ENCODE measurements around the gene LDB1. TPM values are rescaled to one million over a fixed set of nuclear protein-coding genes. Genes with fewer than 3 reads are reported as not detected.
A peak's percentile ranks its signal among the peaks of the same experiment; 100 is the strongest.

The LDB1 gene
- total RNA-seq, 6 experiments from 2014 or later, result 51.6 to 64.8 (median 59.3) TPM

- Mint-ChIP-seq H3K4me1 (ENCODE audit: low read depth) (peaks cover 14% of the 10 kb centered on the region), H3K27me3 (ENCODE audit: insufficient read depth) (peaks cover 4% of the 10 kb centered on the region; the same call in 1 of the 2 replicates), H3K4me3 (no peak overlapping the region), H3K9me3 (no peaks in the 10 kb centered on the region), H3K27ac (no peak overlapping the region), H3K36me3 (ENCODE audit: low read depth) (peaks cover 49% of the 10 kb centered on the region)
- TF ChIP-seq CTCF (IDR thresholded peaks at IDR 0.05), result no peak
- DNase-seq, result no peak
Measured at GRCh38 chr10:102140913-102141540, 20.9 kb upstream of the LDB1 start.

GRCh38 chr10:102140218-102140617 lies 20.1 kb upstream of the LDB1 start:
- Mint-ChIP-seq H3K9me3 (no peaks in the 10 kb centered on the region), H3K27me3 (ENCODE audit: insufficient read depth) (peaks cover 3% of the 10 kb centered on the region; the same call in 1 of the 2 replicates), H3K27ac (no peak overlapping the region), H3K4me1 (ENCODE audit: low read depth) (peaks cover 22% of the 10 kb centered on the region), H3K36me3 (ENCODE audit: low read depth) (peaks cover 50% of the 10 kb centered on the region), H3K4me3 (no peak overlapping the region)
- TF ChIP-seq CTCF (IDR thresholded peaks at IDR 0.05), result no peak
- no peak for DNase-seq

GRCh38 chr10:102139281-102140110 lies 19.3 kb upstream of the LDB1 start:
- no peak for DNase-seq
- TF ChIP-seq CTCF (IDR thresholded peaks at IDR 0.05), result no peak
- Mint-ChIP-seq H3K27ac (no peak overlapping the region; the same call in 1 of the 2 replicates), H3K36me3 (ENCODE audit: low read depth) (peaks cover 51% of the 10 kb centered on the region), H3K4me3 (no peak overlapping the region), H3K4me1 (ENCODE audit: low read depth) (peaks cover 29% of the 10 kb centered on the region), H3K9me3 (no peaks in the 10 kb centered on the region), H3K27me3 (ENCODE audit: insufficient read depth) (peaks cover 3% of the 10 kb centered on the region; the same call in 1 of the 2 replicates)

GRCh38 chr10:102135956-102136526 lies 15.9 kb upstream of the LDB1 start:
- Mint-ChIP-seq H3K27ac (peak overlapping the region; percentile 50; the same call in 1 of the 2 replicates), H3K4me3 (peak overlapping the region; percentile 99), H3K27me3 (ENCODE audit: insufficient read depth) (peaks cover 3% of the 10 kb centered on the region; the same call in 1 of the 2 replicates), H3K9me3 (no peaks in the 10 kb centered on the region), H3K36me3 (ENCODE audit: low read depth) (peaks cover 37% of the 10 kb centered on the region), H3K4me1 (ENCODE audit: low read depth) (peaks cover 48% of the 10 kb centered on the region)
- no peak for DNase-seq
- no peak for TF ChIP-seq CTCF (IDR thresholded peaks at IDR 0.05)

GRCh38 chr10:102134416-102134815 lies 14.2 kb upstream of the LDB1 start:
- peaks cover 32% of the 10 kb centered on the region for H3K36me3 Mint-ChIP-seq (ENCODE audit: low read depth)
- H3K27ac Mint-ChIP-seq, result peak overlapping the region; percentile 95
- TF ChIP-seq CTCF (IDR thresholded peaks at IDR 0.05), result no peak
- DNase-seq, result no peak
- no peaks in the 10 kb centered on the region for H3K27me3 Mint-ChIP-seq (ENCODE audit: insufficient read depth)
- peaks cover 49% of the 10 kb centered on the region for H3K4me1 Mint-ChIP-seq (ENCODE audit: low read depth)
- peak overlapping the region; percentile 99 for H3K4me3 Mint-ChIP-seq
- no peaks in the 10 kb centered on the region for H3K9me3 Mint-ChIP-seq

All from HFFc6 (cell line).